ENCODE measurements around the gene ELOVL3. TPM values are rescaled to one million over a fixed set of nuclear protein-coding genes. Genes with fewer than 3 reads are reported as not detected.

ELOVL3 gene
- total RNA-seq, 1 donor from 2014 or later = not detected

GRCh38 chr10:102240467-102241031 is 14.4 kb downstream of the ELOVL3 start:
- Mint-ChIP-seq H3K9me3 (no peaks in the 10 kb centered on the region), H3K4me1 (peaks cover 25% of the 10 kb centered on the region), H3K36me3 (ENCODE audit: low read depth) (peaks cover 4% of the 10 kb centered on the region), H3K4me3 (peak overlapping the region; percentile 37), H3K27ac (no peak overlapping the region), H3K27me3 (peaks cover 36% of the 10 kb centered on the region)
- DNase-seq = no peak
- intact Hi-C loops (cut with micrococcal nuclease) = loop anchor here (1.0 to 10.0 kb wide), 5 partner anchors 9 to 886 kb away; partner anchors contain the start of genes BTRC, NOLC1 and TRIM8
- no peak for TF ChIP-seq CTCF (IDR thresholded peaks at IDR 0.05)
- ATAC-seq (ENCODE audit: low read depth) = no peak
- CTCF ChIA-PET = interaction anchor here (1.1 to 2.1 kb wide), 2 partner anchors 9 to 11 kb away, joined by 4 to 8 read pairs; no protein-coding TSS in a partner anchor
- POLR2A ChIA-PET = interaction anchor here (1.0 to 1.8 kb wide), 3 partner anchors 10 to 180 kb away, joined by 3 to 4 read pairs (median 4); partner anchors contain the start of genes FBXL15 and NFKB2

GRCh38 chr10:102241032-102241443 is 14.9 kb downstream of the ELOVL3 start:
- Mint-ChIP-seq H3K36me3 (ENCODE audit: low read depth) (peaks cover 6% of the 10 kb centered on the region), H3K27me3 (peaks cover 31% of the 10 kb centered on the region)

DNA sequence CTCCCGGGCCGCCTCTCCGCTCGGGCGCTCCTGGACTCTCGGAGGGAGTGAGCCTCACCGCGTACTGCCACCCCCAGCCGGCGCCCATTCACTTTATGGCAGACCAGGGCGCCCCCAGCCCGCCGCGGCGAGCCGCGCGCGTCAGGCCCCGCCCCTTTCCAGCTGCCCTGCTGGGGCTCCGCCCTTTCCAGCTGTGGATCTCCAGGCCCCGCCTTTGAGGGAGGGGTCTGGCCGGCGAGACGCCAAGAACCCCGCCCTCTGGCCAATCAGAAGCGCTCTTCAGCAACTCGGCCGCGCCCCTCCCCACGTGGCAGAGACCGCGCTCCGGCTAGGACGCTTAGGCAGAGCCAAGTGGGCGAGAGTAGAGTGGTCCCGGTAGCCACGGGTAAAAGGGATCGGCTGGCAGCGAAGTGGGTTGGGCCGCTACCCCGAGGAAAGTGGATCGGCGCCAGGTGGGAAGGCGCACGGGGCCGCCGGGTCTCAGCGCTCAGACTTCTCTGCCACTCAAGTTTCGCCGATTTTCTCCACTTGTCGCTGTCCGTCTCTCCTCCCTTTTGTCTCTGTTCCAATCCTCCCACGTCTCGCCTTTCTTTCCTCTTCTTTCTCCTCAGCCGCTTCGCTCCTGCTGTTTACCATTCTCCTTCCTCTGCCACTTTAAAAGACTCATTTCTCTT is 15.5 kb downstream of the ELOVL3 start, which contains the start of gene PITX3:
Gene PITX3, minus strand, starts transcription at position 69 of the 674 bp plus-strand sequence. CDS start 9,432 bp downstream, outside the sequence.
- ATAC-seq (ENCODE audit: low read depth) = peak; percentile 54
- peaks cover 7% of the 10 kb centered on the region for H3K36me3 Mint-ChIP-seq (ENCODE audit: low read depth)
- H3K9me3 Mint-ChIP-seq = no peaks in the 10 kb centered on the region
- peaks cover 30% of the 10 kb centered on the region for H3K27me3 Mint-ChIP-seq
- TF ChIP-seq CTCF (IDR thresholded peaks at IDR 0.05) = no peak
- peak within 1 kb of the TSS; percentile 80 for H3K4me3 Mint-ChIP-seq
- intact Hi-C loops (cut with micrococcal nuclease) = loop anchor here (1.0 to 10.0 kb wide), 5 partner anchors 10 to 887 kb away; partner anchors contain the start of genes BTRC, NOLC1 and TRIM8
- peak; percentile 81 for DNase-seq
- CTCF ChIA-PET = interaction anchor here (1.0 to 2.1 kb wide), 2 partner anchors 9 to 12 kb away, joined by 3 to 8 read pairs; no protein-coding TSS in a partner anchor
- H3K4me1 Mint-ChIP-seq = peaks cover 33% of the 10 kb centered on the region
- POLR2A ChIA-PET = interaction anchor here (0.5 to 1.8 kb wide), 5 partner anchors 11 to 586 kb away, joined by 3 to 4 read pairs (median 4); partner anchors contain the start of genes FBXL15 and NFKB2
- no peak within 1 kb of the TSS for H3K27ac Mint-ChIP-seq

More at GRCh38 chr10:102241032-102241443, 14.9 kb downstream of the ELOVL3 start:
- ChIA-PET POLR2A (interaction anchor here (0.5 to 1.8 kb wide), 4 partner anchors 10 to 585 kb away, joined by 3 to 4 read pairs (median 4); partner anchors contain the start of genes FBXL15 and NFKB2), CTCF (interaction anchor here (1.0 to 2.1 kb wide), 3 partner anchors 9 to 11 kb away, joined by 3 to 8 read pairs (median 4); no protein-coding TSS in a partner anchor)
- peak overlapping the region; percentile 57 for H3K4me3 Mint-ChIP-seq
- H3K4me1 Mint-ChIP-seq = peaks cover 27% of the 10 kb centered on the region
- H3K27ac Mint-ChIP-seq = no peak overlapping the region
- intact Hi-C loops (cut with micrococcal nuclease) = loop anchor here (1.0 to 10.0 kb wide), 5 partner anchors 10 to 886 kb away; partner anchors contain the start of genes BTRC, NOLC1 and TRIM8
- no peak for ATAC-seq (ENCODE audit: low read depth)
- H3K9me3 Mint-ChIP-seq = no peaks in the 10 kb centered on the region
- TF ChIP-seq CTCF (IDR thresholded peaks at IDR 0.05) = no peak
- no peak for DNase-seq

DNA sequence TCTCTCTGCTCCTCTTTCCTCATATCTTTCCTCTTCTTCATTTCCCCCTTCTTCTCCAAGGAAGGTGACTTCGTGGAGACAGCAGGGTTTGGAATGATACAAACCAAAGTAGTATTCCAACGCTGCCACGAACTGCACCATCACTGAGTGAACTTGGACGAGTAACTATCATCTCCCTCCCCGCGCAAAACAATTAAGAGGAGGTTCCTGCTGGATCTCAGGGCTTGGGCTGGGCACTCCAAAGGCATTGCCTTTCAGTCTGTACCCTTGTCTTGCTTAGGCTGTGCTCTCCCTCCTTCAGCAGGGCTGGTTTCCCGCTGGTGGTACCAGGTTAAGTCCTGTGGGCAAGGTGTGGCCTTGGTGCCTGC is 16.0 kb downstream of the ELOVL3 start:
- H3K27me3 Mint-ChIP-seq = peaks cover 26% of the 10 kb centered on the region
- peaks cover 7% of the 10 kb centered on the region for H3K36me3 Mint-ChIP-seq (ENCODE audit: low read depth)
- H3K4me1 Mint-ChIP-seq = peaks cover 38% of the 10 kb centered on the region
- peak overlapping the region; percentile 80 for H3K4me3 Mint-ChIP-seq
- TF ChIP-seq CTCF (IDR thresholded peaks at IDR 0.05) = no peak
- intact Hi-C loops (cut with micrococcal nuclease) = loop anchor here (10.0 kb wide), 3 partner anchors 87 to 887 kb away; partner anchors contain the start of genes BTRC, NOLC1 and TRIM8
- H3K9me3 Mint-ChIP-seq = no peaks in the 10 kb centered on the region
- H3K27ac Mint-ChIP-seq = no peak overlapping the region
- no peak for DNase-seq
- ATAC-seq (ENCODE audit: low read depth) = no peak
- ChIA-PET CTCF (no interaction called here), POLR2A (no interaction called here)
